ENCODE measurements around the gene STAT3.

GRCh38 chr17:42406615-42407288 lies 18.5 kb upstream of the STAT3 start:
- TF ChIP-seq EZH2 (IDR thresholded peaks at IDR 0.05; ENCODE audit: borderline replicate concordance, low read depth, low read length, severe bottlenecking): no peak
- no peak for TF ChIP-seq CTCF (IDR thresholded peaks at IDR 0.05; ENCODE audit: extremely low read depth in 1 of 2, insufficient read depth in 1 of 2, low read depth in 1 of 2, low read length in 2 of 2)
- no peak for TF ChIP-seq FOS (IDR thresholded peaks at IDR 0.05; ENCODE audit: borderline replicate concordance, insufficient read depth, low read length)
- TF ChIP-seq MAX (IDR thresholded peaks at IDR 0.05; ENCODE audit: insufficient read depth, insufficient read length): no peak
